Upper lobe of right lung (tissue), 1 donor: ENCODE results near the gene TMEM89. TPM values are rescaled to one million over a fixed set of nuclear protein-coding genes. Genes with fewer than 3 reads are reported as not detected.

Experiments
- ATAC-seq: fragments of 200-7000 bp; cut with Tn5 transposase; one replicate; pipeline ENCODE4 v1.9.1; 2020; ENCODE audit warnings: mild to moderate bottlenecking, moderate library complexity
- DNase-seq: peaks from one replicate; pipeline ENCODE4 v3.0.0-alpha.2; 2020
- H3K27ac ChIP-seq: fragments of 200-600 bp; one replicate; pipeline ENCODE4 v1.8.0; 2022
- H3K27me3 ChIP-seq: fragments of 200-600 bp; one replicate; pipeline ENCODE4 v1.8.0; 2022; ENCODE audit warnings: mild to moderate bottlenecking
- H3K36me3 ChIP-seq: fragments of 200-600 bp; one replicate; pipeline ENCODE4 v1.8.0; 2022
- H3K4me1 ChIP-seq: fragments of 200-600 bp; one replicate; pipeline ENCODE4 v1.8.0; 2022
- H3K4me3 ChIP-seq: fragments of 200-600 bp; one replicate; pipeline ENCODE4 v1.8.0; 2022; ENCODE audit warnings: mild to moderate bottlenecking
- H3K9me3 ChIP-seq: fragments of 200-600 bp; one replicate; pipeline ENCODE4 v1.8.0; 2022
- intact Hi-C: fragments of 100-400 bp; cut with DNase I; formaldehyde crosslinking; loops from one replicate; pipeline ENCODE4 v1.11.0; 2022
- total RNA-seq: library from RNA; stranded (reverse); fragmentation: NEBNext Ultra II Directional; extraction: Animal tissue kit (Norgen Biotek cat#: 25700); gene quantifications from one replicate; pipeline ENCODE4 v1.2.1, GENCODE V29; 2021
- TF ChIP-seq, protein P1 (sequence below): fragments of 200-600 bp; IDR thresholded peaks from one replicate; pipeline ENCODE4 v1.8.0; 2022; ENCODE audit warnings: antibody characterized with exemption
- donor health status: DM: no; HTN: yes; CAD: no; lungs with severe emphysema.

Gene TMEM89
- total RNA-seq, 1 donor from 2014 or later = not detected

DNA sequence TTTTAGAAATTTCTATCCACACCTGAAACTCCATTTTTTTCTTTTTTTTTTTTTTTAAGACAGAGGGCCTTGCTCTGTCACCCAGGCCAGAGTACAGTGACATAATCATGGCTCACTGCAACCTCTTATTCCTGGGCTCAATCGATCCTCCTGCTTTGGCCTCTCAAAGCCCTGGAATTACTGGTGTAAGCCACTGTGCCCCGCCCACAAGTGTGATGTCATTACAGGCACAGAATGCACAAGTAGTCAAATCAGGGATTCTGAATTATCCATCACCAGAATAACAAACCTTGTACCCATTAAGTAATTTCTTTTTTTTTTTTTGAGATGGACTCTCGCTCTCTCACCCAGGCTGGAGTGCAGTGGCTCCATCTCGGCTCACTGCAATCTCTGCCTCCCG lies 14.1 kb downstream of the TMEM89 start:
- H3K4me1 ChIP-seq = peaks cover 18% of the 10 kb centered on the region
- no peaks in the 10 kb centered on the region for H3K27me3 ChIP-seq
- intact Hi-C loops = no loop called here
- DNase-seq (no peak), ATAC-seq (no peak)
- H3K9me3 ChIP-seq = no peaks in the 10 kb centered on the region
- TF ChIP-seq, protein P1, sequence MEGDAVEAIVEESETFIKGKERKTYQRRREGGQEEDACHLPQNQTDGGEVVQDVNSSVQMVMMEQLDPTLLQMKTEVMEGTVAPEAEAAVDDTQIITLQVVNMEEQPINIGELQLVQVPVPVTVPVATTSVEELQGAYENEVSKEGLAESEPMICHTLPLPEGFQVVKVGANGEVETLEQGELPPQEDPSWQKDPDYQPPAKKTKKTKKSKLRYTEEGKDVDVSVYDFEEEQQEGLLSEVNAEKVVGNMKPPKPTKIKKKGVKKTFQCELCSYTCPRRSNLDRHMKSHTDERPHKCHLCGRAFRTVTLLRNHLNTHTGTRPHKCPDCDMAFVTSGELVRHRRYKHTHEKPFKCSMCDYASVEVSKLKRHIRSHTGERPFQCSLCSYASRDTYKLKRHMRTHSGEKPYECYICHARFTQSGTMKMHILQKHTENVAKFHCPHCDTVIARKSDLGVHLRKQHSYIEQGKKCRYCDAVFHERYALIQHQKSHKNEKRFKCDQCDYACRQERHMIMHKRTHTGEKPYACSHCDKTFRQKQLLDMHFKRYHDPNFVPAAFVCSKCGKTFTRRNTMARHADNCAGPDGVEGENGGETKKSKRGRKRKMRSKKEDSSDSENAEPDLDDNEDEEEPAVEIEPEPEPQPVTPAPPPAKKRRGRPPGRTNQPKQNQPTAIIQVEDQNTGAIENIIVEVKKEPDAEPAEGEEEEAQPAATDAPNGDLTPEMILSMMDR = no peak
- peaks cover 56% of the 10 kb centered on the region for H3K36me3 ChIP-seq
- no peak overlapping the region for H3K27ac ChIP-seq
- no peak overlapping the region for H3K4me3 ChIP-seq

- TF ChIP-seq, protein P1 = no peak
- no peak overlapping the region for H3K27ac ChIP-seq
- DNase-seq (no peak), ATAC-seq (no peak)
- peaks cover 86% of the 10 kb centered on the region for H3K36me3 ChIP-seq
- intact Hi-C loops = no loop called here
- H3K9me3 ChIP-seq = no peaks in the 10 kb centered on the region
- H3K27me3 ChIP-seq = no peaks in the 10 kb centered on the region
- H3K4me3 ChIP-seq = no peak overlapping the region
- H3K4me1 ChIP-seq = no peaks in the 10 kb centered on the region
These were observed 20.0 kb downstream of the TMEM89 start for GRCh38 chr3:48601622-48601994.

DNA sequence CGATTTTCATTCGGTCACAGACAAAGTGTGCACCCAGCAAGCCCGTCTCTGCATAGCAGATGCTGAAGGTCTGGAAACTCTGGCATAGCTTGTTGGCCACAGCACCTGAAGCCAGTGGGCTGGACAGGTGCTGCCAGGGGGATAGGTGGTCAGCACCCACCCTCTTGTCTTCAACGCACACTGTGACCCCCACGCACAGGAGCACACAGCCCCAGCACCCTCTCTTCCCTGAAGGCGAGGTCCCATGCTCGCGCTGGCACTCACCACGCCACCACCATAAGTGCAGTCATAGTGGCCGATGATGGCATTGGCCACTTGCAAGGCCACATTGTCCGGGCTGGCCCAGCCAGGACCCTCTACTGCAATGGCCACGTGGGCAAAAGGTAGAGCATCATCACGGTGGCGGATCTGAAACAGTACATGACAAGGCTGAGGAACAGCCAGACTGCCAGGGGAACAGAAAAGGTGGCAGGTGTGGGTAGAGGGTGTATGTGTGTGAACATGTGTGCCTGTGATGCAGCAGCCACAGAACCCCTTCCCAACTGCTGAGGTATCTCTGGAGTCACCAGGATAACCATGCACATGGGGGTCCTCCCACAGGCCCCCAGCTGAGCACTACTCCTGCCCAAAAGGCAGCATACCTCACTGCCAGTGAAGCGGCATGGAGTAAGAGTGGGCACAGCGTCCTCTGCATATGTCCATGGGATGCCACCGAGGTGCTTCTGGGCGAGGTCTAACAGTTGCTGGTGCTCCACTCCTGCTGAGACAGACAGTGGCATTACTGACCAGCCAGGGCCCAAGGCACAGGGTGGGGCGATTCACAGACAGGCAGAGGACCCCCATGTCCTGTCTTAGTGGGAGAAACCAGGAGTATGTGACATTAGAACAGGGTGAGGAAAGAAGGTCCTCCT lies 20.6 kb downstream of the TMEM89 start:
- DNase-seq (no peak), ATAC-seq (no peak)
- no peaks in the 10 kb centered on the region for H3K4me1 ChIP-seq
- intact Hi-C loops = no loop called here
- H3K36me3 ChIP-seq = peaks cover 79% of the 10 kb centered on the region
- H3K27me3 ChIP-seq = no peaks in the 10 kb centered on the region
- H3K4me3 ChIP-seq = no peak overlapping the region
- TF ChIP-seq, protein P1 = no peak
- H3K9me3 ChIP-seq = no peaks in the 10 kb centered on the region
- H3K27ac ChIP-seq = no peak overlapping the region

DNA sequence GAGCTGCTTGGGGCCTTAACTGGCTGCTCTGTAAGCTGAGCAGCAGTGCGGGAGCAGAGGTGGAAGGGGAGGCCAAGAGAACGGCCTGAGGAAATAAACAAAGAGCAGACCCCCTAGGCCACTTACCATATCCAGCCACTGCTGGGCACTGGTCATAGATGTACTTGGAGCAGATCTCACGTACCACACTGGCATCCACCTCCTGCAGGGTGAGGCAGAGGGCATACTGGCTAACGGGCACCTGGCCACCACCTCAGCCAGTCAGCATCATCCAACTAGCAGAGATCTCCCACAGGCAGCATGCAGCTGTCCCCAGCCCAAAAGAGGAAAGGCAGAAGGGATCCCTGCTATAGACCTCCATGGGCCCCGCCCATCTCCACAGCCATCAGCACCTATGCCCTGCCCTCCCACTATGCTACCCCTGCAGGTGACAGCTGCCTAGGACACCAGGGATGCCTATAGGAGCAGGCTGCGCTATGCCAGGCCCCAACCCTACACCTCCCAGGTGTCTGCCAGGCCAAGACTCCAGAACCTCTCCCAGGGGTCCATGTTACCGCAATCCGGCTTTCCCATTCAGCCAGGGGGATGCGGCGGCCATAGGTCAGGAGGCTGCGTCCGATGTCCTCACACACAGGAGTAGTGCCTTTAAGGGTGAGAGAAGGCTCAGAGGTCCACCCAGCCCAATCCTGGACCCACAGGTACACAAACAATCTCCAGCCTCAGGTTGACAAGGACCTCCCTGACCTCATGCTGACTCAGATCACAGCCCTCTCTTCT lies 21.9 kb downstream of the TMEM89 start:
- ATAC-seq (no peak), DNase-seq (no peak)
- peaks cover 3% of the 10 kb centered on the region for H3K4me1 ChIP-seq
- H3K36me3 ChIP-seq = peaks cover 67% of the 10 kb centered on the region
- no peak overlapping the region for H3K4me3 ChIP-seq
- H3K27ac ChIP-seq = no peak overlapping the region
- intact Hi-C loops = no loop called here
- no peaks in the 10 kb centered on the region for H3K27me3 ChIP-seq
- no peaks in the 10 kb centered on the region for H3K9me3 ChIP-seq
- TF ChIP-seq, protein P1 = no peak

DNA sequence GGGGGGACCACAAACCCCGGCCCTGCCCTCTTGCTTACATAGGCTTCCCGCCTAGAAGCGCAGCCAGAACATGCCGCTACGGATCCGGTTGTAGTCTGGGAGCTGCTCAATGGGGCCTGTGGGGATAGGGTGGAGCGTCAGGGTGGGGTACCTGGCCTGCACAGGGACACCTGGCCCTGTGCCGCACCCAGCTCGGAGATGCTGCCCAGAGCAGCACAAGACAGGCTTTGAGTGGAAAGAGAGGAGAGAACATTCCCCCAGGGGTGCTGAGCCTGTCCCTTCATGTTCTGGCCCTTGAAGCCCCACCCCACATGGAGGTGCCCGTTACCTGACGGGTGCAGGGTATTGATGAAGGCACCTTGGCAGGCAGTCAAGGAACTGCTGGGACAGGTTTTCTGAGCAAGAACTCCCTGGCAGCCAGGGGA lies 22.5 kb downstream of the TMEM89 start:
- intact Hi-C loops = no loop called here
- peaks cover 3% of the 10 kb centered on the region for H3K4me1 ChIP-seq
- TF ChIP-seq, protein P1 = no peak
- peaks cover 61% of the 10 kb centered on the region for H3K36me3 ChIP-seq
- peaks cover 4% of the 10 kb centered on the region for H3K27me3 ChIP-seq
- ATAC-seq (no peak), DNase-seq (no peak)
- no peak overlapping the region for H3K4me3 ChIP-seq
- no peaks in the 10 kb centered on the region for H3K9me3 ChIP-seq
- peak overlapping the region; percentile 14 for H3K27ac ChIP-seq
